Liver (tissue), 3 donors: ENCODE results near the gene TMEM119.

Experiments
- ATF3 ChIP-seq: IDR thresholded peaks from 2 replicates; pipeline ENCODE4 v1.6.1; 2016; ENCODE audit warnings: antibody characterized with exemption
- EGR1 ChIP-seq, 2 donors: IDR thresholded peaks; 2 replicates each; pipeline ENCODE4 v1.6.1; 2016 to 2018; ENCODE audit warnings: antibody characterized with exemption in 2 of 2, low read depth in 2 of 2
- GABPA ChIP-seq, 2 donors: IDR thresholded peaks in 1 of 2; conservative IDR thresholded peaks in 1 of 2; 2 replicates each; pipeline ENCODE4 v1.6.1; 2016; ENCODE audit warnings: antibody characterized with exemption in 2 of 2, mild to moderate bottlenecking in 1 of 2, moderate library complexity in 1 of 2
- HNF4G ChIP-seq: IDR thresholded peaks from 2 replicates; pipeline ENCODE4 v1.6.1; 2016; ENCODE audit warnings: antibody characterized with exemption
- JUND ChIP-seq, 2 donors: IDR thresholded peaks; 2 replicates each; pipeline ENCODE4 v1.6.1; 2016; ENCODE audit warnings: antibody characterized with exemption in 2 of 2
- NR2F2 ChIP-seq: IDR thresholded peaks from 2 replicates; pipeline ENCODE4 v1.6.1; 2016; ENCODE audit warnings: antibody characterized with exemption
- RAD21 ChIP-seq, 2 donors: IDR thresholded peaks; 2 replicates each; pipeline ENCODE4 v1.6.1; 2016; ENCODE audit warnings: antibody characterized with exemption in 2 of 2, mild to moderate bottlenecking in 2 of 2
- REST ChIP-seq: IDR thresholded peaks from 2 replicates; pipeline ENCODE4 v1.6.1; 2016; ENCODE audit warnings: antibody characterized with exemption, mild to moderate bottlenecking
- SP1 ChIP-seq: IDR thresholded peaks from 2 replicates; pipeline ENCODE4 v1.6.1; 2018; ENCODE audit warnings: antibody characterized with exemption, mild to moderate bottlenecking
- TAF1 ChIP-seq: conservative IDR thresholded peaks from 2 replicates; pipeline ENCODE4 v1.6.1; 2016; ENCODE audit warnings: antibody characterized with exemption, mild to moderate bottlenecking
- YY1 ChIP-seq: IDR thresholded peaks from 2 replicates; pipeline ENCODE4 v1.6.1; 2016; ENCODE audit warnings: antibody characterized with exemption, mild to moderate bottlenecking
- ZBTB33 ChIP-seq: IDR thresholded peaks from 2 replicates; pipeline ENCODE4 v1.6.1; 2016; ENCODE audit warnings: antibody characterized with exemption
- TF ChIP-seq, protein P1 (sequence below): fragments of 150-350 bp; IDR thresholded peaks from 2 replicates; pipeline ENCODE4 v1.5.1; 2017; ENCODE audit warnings: improper control_type of control experiment, low read depth, low read length; ENCODE audit not compliant: missing input control
- TF ChIP-seq, protein P2 (sequence below): IDR thresholded peaks from 2 replicates; pipeline ENCODE4 v1.6.1; 2016; ENCODE audit warnings: antibody characterized with exemption
- donor health status: healthy.
- donor health status: healthy.

DNA sequence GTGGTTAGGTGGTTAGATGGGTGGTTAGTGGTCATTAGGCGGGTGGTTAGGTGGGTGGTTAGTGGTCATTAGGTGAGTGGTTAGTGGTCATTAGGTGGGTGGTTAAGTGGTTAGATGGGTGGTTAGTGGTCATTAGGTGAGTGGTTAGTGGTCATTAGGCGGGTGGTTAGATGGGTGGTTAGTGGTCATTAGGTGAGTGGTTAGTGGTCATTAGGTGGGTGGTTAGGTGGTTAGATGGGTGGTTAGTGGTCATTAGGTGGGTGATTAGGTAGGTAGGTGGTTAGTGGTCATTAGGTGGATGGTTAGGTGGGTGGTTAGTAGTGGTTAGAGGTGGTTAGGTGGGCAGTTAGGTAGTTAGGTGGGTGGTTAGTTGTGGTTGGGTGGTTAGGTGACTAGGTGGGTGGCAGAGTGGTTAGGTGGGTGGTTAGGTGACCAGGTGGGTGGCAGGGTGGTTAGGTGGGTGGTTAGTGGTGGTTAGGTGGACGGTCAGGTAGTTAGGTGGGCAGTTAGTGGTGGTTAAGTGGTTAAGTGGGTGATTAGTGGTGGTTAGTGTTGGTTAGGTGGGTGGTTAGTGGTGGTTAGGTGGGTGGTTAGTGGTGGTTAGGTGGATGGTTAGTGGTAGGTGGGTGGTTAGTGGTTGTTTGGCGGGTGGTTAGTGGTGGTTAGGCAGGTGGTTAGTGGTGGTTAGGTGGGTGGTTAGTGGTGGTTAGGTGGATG, 8.0 kb upstream of the TMEM119 start:
- TF ChIP-seq, protein P1, sequence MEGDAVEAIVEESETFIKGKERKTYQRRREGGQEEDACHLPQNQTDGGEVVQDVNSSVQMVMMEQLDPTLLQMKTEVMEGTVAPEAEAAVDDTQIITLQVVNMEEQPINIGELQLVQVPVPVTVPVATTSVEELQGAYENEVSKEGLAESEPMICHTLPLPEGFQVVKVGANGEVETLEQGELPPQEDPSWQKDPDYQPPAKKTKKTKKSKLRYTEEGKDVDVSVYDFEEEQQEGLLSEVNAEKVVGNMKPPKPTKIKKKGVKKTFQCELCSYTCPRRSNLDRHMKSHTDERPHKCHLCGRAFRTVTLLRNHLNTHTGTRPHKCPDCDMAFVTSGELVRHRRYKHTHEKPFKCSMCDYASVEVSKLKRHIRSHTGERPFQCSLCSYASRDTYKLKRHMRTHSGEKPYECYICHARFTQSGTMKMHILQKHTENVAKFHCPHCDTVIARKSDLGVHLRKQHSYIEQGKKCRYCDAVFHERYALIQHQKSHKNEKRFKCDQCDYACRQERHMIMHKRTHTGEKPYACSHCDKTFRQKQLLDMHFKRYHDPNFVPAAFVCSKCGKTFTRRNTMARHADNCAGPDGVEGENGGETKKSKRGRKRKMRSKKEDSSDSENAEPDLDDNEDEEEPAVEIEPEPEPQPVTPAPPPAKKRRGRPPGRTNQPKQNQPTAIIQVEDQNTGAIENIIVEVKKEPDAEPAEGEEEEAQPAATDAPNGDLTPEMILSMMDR = no peak
- no peak for TF ChIP-seq SP1
- TF ChIP-seq TAF1 = no peak
- no peak for TF ChIP-seq RAD21 (IDR thresholded peaks at IDR 0.05)
- TF ChIP-seq REST = no peak
- TF ChIP-seq GABPA (IDR thresholded peaks at IDR 0.05 in 1 of 2, conservative IDR thresholded peaks at IDR 0.05 in 1 of 2) = no peak
- TF ChIP-seq EGR1 (IDR thresholded peaks at IDR 0.05; ENCODE audit: low read depth in 2 of 2) = no peak
- no peak for TF ChIP-seq YY1
- TF ChIP-seq, protein P2, sequence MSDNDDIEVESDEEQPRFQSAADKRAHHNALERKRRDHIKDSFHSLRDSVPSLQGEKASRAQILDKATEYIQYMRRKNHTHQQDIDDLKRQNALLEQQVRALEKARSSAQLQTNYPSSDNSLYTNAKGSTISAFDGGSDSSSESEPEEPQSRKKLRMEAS = no peak
- TF ChIP-seq HNF4G = no peak
- TF ChIP-seq JUND (IDR thresholded peaks at IDR 0.05) = no peak
- TF ChIP-seq ATF3 = no peak
- no peak for TF ChIP-seq ZBTB33
- TF ChIP-seq NR2F2 = no peak
